HG02970 (cell line): ENCODE data around the gene NHLRC4.

Experiments used
- ATAC-seq: cut with Tn5 transposase; IDR thresholded peaks from one replicate; pipeline ENCODE4 v1.9.1; 2021; ENCODE audit warnings: mild to moderate bottlenecking, moderate library complexity, moderate number of reproducible peaks; ENCODE audit not compliant: unreplicated experiment, low FRiP score

Gene NHLRC4

GRCh38 chr16:564690-565418 lies 2.0 kb upstream of the NHLRC4 start:
- ATAC-seq, result no peak

GRCh38 chr16:565419-566330 lies 1.1 kb upstream of the NHLRC4 start:
- no peak for ATAC-seq

- ATAC-seq, result no peak
These were observed 810 bp downstream of the NHLRC4 start for GRCh38 chr16:567373-568256.

- ATAC-seq, result no peak
These were observed 1.8 kb downstream of the NHLRC4 start for GRCh38 chr16:568401-569258.

- ATAC-seq, result no peak
These were observed 2.8 kb downstream of the NHLRC4 start, which contains the start of gene PIGQ for GRCh38 chr16:569445-570254. TSS of gene PIGQ (plus strand) at chr16:569968. CDS start at chr16:574075, 4,107 bp downstream.

GRCh38 chr16:572865-573650 lies 6.3 kb downstream of the NHLRC4 start:
- ATAC-seq, result no peak

DNA sequence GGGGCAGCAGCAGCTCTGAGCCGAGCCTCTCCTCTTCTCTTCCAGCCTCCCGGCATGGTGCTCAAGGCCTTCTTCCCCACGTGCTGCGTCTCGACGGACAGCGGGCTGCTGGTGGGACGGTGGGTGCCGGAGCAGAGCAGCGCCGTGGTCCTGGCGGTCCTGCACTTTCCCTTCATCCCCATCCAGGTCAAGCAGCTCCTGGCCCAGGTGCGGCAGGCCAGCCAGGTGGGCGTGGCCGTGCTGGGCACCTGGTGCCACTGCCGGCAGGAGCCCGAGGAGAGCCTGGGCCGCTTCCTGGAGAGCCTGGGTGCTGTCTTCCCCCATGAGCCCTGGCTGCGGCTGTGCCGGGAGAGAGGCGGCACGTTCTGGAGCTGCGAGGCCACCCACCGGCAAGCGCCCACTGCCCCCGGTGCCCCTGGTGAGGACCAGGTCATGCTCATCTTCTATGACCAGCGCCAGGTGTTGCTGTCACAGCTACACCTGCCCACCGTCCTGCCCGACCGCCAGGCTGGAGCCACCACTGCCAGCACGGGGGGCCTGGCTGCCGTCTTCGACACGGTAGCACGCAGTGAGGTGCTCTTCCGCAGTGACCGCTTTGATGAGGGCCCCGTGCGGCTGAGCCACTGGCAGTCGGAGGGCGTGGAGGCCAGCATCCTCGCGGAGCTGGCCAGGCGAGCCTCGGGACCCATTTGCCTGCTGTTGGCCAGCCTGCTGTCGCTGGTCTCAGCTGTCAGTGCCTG lies 7.4 kb downstream of the NHLRC4 start:
- no peak for ATAC-seq

- no peak for ATAC-seq
These were observed 8.8 kb downstream of the NHLRC4 start for GRCh38 chr16:575354-576196.

GRCh38 chr16:576197-576822 lies 9.5 kb downstream of the NHLRC4 start:
- no peak for ATAC-seq

DNA sequence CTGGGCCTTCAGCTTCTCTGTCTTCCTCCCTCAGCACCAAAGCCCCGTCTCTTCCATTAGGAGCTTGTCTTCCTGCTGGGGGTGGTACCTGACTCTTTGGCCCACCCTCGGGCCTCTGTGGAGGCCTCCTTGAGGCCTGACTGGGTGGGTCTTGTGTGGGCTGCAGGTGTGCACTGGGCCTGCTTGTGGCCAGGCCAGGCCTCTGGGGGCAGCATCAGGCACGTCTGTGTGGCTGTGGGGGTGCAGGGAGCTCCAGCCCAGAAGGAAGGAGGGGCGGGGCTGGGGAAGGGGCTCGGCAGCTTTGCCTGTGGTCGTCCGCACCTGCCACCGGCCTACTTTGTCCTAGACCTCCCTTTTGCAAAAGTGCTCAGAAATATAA lies 10.0 kb downstream of the NHLRC4 start:
- ATAC-seq, result no peak

DNA sequence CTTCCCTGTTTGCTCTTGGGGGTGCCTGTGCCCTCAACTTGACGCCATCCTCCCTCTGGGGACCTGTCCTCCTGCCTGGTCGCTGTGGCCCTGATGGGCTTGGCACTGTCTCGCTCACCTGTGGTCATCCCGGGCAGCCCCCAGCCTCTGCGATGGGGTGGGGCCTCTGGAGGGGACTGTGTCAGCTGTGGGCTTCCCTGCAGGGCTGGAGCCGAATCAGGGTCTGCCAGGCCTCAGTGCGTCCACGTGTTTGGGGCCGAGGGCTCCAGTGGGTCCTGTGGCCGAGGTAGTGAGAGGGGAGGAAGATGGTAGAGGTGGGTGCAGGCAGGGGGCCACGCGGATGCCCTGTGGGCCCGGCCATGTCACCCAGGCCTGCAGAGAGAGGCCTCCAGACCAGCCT lies 11.0 kb downstream of the NHLRC4 start:
- no peak for ATAC-seq

- no peak for ATAC-seq
These were observed 11.5 kb downstream of the NHLRC4 start for GRCh38 chr16:578232-578869.

GRCh38 chr16:578870-579405 lies 12.1 kb downstream of the NHLRC4 start:
- ATAC-seq, result no peak

GRCh38 chr16:580141-580945 lies 13.5 kb downstream of the NHLRC4 start:
- ATAC-seq, result no peak
